ENCODE measurements around the gene ITPK1. TPM values are rescaled to one million over a fixed set of nuclear protein-coding genes. Genes with fewer than 3 reads are reported as not detected.

The ITPK1 gene
- total RNA-seq, 2 donors from 2014 or later = 77.1 to 118 TPM

DNA sequence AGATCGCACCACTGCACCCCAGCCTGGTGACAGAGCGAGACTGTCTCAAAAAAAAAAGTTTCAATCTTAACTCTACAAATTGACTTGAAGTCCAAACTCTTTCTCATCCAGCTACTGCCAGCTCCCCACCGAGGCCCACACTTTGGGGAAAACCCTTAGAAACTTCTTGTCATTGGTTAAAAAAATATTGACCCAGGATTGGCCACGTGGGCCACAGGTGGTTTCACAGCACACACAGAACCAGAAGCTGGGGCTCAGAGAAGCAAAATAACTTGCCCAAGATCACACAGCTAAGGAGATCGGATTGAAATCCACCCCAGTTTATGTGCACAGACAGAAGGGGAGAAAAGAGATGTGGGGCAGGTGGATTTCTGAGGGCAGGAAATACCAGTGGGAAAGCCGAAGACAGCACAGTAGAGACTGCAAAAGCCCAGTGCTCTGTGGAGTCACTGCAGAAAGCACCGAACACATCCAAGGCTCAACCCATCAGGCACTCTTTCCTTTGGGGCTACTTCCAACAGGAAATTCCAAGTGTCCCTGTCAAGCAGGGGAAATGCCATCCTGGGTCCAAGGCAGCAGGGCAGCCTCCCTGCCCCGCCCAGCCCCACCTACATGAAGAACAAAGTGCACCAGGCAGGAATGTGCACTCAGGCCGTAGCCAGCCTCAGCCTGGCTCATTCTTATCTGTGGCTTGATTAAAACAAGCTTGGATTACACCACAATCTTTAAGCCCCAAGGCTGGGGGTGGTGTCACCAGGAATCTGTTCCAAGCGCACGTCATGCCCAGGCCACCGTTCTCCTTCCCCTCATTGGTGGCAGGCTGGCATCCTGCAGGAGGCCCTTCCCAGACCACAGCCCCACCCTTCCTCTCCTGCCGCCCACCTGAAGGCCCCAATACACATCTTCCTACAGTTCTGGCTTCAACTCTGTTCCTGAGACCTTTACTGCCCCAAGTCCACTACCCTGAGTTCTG is 72.5 kb downstream of the ITPK1 start:
- Histone ChIP-seq H3K27ac (peak overlapping the region; percentile 65 to 70), H3K9me3 (no peaks in the 10 kb centered on the region), H3K4me1 (replicated peaks) (peaks cover 26% of the 10 kb centered on the region), H3K4me3 (no peak overlapping the region), H3K36me3 (no peaks in the 10 kb centered on the region), H3K27me3 (replicated peaks; ENCODE audit: insufficient read depth) (no peaks in the 10 kb centered on the region)
- intact Hi-C loops (cut with DNase I) = no loop called here
- WGBS = 50% methylated on average over 13 of the region's 13 CpGs
- peak; percentile 85 for DNase-seq (ENCODE audit: low spot score)
- TF ChIP-seq POLR2AphosphoS5 (IDR thresholded peaks at IDR 0.05) (peak; percentile 83), POLR2A (IDR thresholded peaks at IDR 0.05) (no peak)

DNA sequence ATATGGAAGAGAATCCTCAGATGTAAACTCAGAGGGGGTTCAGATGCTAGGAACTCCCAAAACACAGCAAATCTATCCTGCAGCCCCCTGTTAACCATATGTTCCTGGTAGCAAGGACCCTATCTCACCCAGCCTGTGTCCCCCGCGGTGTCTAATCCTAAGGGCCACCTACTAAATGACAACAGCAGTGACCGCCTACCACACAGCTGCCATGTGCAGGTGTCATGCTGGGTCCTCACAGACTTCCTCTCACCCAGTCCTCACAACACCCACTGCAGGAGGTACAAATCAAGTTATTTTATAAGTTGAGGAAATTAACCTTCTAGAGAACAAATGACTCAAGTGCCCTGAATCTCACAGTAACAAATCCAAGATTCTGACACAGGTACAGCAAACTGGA is 73.9 kb downstream of the ITPK1 start:
- WGBS = 100% methylated on average over 3 of the region's 3 CpGs
- H3K4me1 ChIP-seq (replicated peaks) = peaks cover 26% of the 10 kb centered on the region
- TF ChIP-seq, protein P1, sequence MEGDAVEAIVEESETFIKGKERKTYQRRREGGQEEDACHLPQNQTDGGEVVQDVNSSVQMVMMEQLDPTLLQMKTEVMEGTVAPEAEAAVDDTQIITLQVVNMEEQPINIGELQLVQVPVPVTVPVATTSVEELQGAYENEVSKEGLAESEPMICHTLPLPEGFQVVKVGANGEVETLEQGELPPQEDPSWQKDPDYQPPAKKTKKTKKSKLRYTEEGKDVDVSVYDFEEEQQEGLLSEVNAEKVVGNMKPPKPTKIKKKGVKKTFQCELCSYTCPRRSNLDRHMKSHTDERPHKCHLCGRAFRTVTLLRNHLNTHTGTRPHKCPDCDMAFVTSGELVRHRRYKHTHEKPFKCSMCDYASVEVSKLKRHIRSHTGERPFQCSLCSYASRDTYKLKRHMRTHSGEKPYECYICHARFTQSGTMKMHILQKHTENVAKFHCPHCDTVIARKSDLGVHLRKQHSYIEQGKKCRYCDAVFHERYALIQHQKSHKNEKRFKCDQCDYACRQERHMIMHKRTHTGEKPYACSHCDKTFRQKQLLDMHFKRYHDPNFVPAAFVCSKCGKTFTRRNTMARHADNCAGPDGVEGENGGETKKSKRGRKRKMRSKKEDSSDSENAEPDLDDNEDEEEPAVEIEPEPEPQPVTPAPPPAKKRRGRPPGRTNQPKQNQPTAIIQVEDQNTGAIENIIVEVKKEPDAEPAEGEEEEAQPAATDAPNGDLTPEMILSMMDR (IDR thresholded peaks at IDR 0.05) = no peak
- TF ChIP-seq POLR2AphosphoS5 (IDR thresholded peaks at IDR 0.05) (no peak), POLR2A (IDR thresholded peaks at IDR 0.05) (no peak)
- no peak for DNase-seq (ENCODE audit: low spot score)
- no peaks in the 10 kb centered on the region for H3K9me3 ChIP-seq
- no peak overlapping the region for H3K4me3 ChIP-seq
- no peaks in the 10 kb centered on the region for H3K27me3 ChIP-seq (replicated peaks; ENCODE audit: insufficient read depth)
- intact Hi-C loops (cut with DNase I) = loop anchor here (2.0 kb wide), 1 partner anchor 69 kb away; no protein-coding TSS in a partner anchor
- H3K36me3 ChIP-seq = no peaks in the 10 kb centered on the region
- H3K27ac ChIP-seq = peak overlapping the region in 1 of 2 donors; percentile 68

DNA sequence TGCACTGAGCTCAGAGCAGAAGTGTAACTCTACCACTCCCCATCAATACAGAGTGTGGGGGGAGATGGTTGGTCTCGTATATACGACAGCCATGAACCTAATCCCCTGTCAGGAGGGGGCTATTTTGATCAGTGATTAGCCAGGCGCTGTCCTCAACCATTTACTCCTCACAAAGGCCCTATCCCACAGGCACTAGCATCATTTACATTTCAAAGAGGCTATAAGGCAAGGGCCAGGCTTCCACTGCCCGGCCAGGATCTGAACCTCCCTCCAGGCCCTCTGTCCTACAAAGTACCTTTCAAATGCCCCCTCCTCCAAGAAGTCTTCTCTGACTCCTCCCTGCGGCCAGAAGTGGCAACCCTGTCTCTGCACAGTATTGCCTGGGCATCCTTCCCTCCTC is 74.7 kb downstream of the ITPK1 start:
- DNase-seq (ENCODE audit: low spot score) = no peak
- TF ChIP-seq POLR2A (IDR thresholded peaks at IDR 0.05) (no peak), POLR2AphosphoS5 (IDR thresholded peaks at IDR 0.05) (no peak)
- TF ChIP-seq, protein P1 (IDR thresholded peaks at IDR 0.05) = no peak
- intact Hi-C loops (cut with DNase I) = loop anchor here (2.0 kb wide), 1 partner anchor 68 kb away; no protein-coding TSS in a partner anchor
- 98% methylated on average over 5 of the region's 5 CpGs for WGBS
- Histone ChIP-seq H3K9me3 (no peaks in the 10 kb centered on the region), H3K4me3 (no peak overlapping the region), H3K36me3 (no peaks in the 10 kb centered on the region), H3K27ac (peak overlapping the region; percentile 66 to 68), H3K27me3 (replicated peaks; ENCODE audit: insufficient read depth) (no peaks in the 10 kb centered on the region), H3K4me1 (replicated peaks) (peaks cover 26% of the 10 kb centered on the region)

DNA sequence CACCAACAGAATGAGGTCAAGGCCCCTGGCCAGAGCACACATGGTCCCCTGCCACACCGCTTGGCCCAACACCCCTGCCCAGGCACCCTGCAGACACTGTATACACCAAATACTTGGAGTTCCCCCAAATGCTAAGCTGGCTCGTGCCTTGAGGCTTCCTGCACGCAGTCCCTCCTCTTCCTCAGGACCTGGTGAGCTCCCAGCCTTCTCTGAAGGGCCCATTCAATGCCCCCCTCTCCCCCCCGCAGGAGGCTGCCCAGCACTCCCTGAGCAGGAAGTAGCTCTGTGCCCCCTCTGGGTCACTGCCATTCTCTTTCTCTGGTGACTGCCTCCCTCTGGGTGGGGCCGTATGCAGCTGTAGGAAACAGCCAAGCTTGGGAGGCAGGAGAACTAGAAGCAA is 75.3 kb downstream of the ITPK1 start:
- H3K4me3 ChIP-seq = no peak overlapping the region
- H3K27me3 ChIP-seq (replicated peaks; ENCODE audit: insufficient read depth) = no peaks in the 10 kb centered on the region
- 25% methylated on average over 5 of the region's 5 CpGs for WGBS
- DNase-seq (ENCODE audit: low spot score) = no peak
- H3K4me1 ChIP-seq (replicated peaks) = peaks cover 26% of the 10 kb centered on the region
- H3K36me3 ChIP-seq = no peaks in the 10 kb centered on the region
- H3K27ac ChIP-seq = peak overlapping the region; percentile 66 to 68
- H3K9me3 ChIP-seq = no peaks in the 10 kb centered on the region
- intact Hi-C loops (cut with DNase I) = loop anchor here (2.0 kb wide), 1 partner anchor 68 kb away; no protein-coding TSS in a partner anchor
- no peak for TF ChIP-seq POLR2AphosphoS5 (IDR thresholded peaks at IDR 0.05)
- TF ChIP-seq, protein P1 (IDR thresholded peaks at IDR 0.05) = no peak
- no peak for TF ChIP-seq POLR2A (IDR thresholded peaks at IDR 0.05)

DNA sequence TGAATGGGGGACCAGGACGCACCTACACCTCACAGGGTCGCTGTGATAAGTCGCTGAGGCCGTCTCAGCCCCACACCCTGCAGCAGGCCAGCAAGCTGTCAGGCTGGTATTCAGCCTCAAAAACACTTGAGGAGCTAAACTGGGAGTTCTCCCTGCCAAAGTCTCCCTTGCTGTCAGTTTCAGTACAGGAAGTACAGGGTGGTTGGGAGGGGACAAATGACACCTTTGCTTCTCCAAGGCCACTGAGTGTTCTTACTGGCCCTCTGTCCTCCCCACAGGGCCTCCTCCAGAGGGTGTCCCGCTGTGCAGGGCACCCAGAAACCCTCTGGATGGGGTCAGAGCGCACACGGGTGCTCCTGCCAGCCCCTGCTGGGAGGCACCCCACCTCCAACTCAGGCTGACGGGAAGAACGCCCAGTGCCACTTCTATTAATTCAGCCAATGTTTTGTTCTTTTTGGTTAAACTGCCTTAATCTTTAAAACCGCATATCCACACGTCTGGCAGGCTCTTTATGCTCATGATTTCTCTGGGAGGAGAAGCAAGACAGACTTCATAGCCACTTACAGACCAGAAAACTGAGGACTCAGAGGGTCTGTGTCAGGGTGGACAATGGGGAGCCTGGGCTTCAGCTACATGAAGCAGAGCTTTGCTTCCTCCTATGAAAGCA is 75.9 kb downstream of the ITPK1 start:
- intact Hi-C loops (cut with DNase I) = loop anchor here (2.0 kb wide), 1 partner anchor 67 kb away; no protein-coding TSS in a partner anchor
- peak; percentile 29 for TF ChIP-seq POLR2AphosphoS5 (IDR thresholded peaks at IDR 0.05)
- no peak for TF ChIP-seq POLR2A (IDR thresholded peaks at IDR 0.05)
- H3K27me3 ChIP-seq (replicated peaks; ENCODE audit: insufficient read depth) = no peaks in the 10 kb centered on the region
- no peaks in the 10 kb centered on the region for H3K36me3 ChIP-seq
- no peak overlapping the region for H3K4me3 ChIP-seq
- WGBS = 44% methylated on average over 11 of the region's 11 CpGs
- peaks cover 26% of the 10 kb centered on the region for H3K4me1 ChIP-seq (replicated peaks)
- DNase-seq (ENCODE audit: low spot score) = no peak
- no peaks in the 10 kb centered on the region for H3K9me3 ChIP-seq
- H3K27ac ChIP-seq = peak overlapping the region; percentile 66 to 68

All from prostate gland (tissue), 2 donors.